HG03103 (cell line): Measurements from ENCODE around the gene PPA1.
A peak's percentile ranks its signal among the peaks of the same experiment; 100 is the strongest.
"Not testable (repeated sequence)": the region's sequence is repeated elsewhere in the genome, so short reads cannot be mapped to it uniquely, and the experiment has no call there.

ENCODE experiments used
- ATAC-seq: cut with Tn5 transposase; IDR thresholded peaks from one replicate; pipeline ENCODE4 v1.9.1; 2021; ENCODE audit warnings: low read depth; ENCODE audit not compliant: unreplicated experiment

The PPA1 gene

DNA sequence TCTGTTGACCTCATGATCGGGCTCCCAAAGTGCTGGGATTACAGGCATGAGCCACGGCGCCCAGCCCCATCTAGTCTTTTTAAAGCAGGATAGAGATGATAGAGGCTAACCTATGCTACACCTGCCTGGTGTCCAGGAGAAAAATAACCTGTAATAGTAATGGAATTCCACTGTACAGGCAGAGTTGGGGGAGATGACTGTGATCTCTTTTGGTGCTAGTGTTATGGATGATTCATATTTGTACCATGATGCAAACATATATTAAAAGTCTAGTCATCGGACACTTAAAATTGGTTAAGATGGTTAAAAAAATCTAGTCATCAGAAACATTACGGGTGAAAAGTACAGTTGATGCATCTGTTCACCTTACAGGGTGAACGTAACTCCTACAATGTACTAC is 56.8 kb downstream of the PPA1 start:
- no peak for ATAC-seq

DNA sequence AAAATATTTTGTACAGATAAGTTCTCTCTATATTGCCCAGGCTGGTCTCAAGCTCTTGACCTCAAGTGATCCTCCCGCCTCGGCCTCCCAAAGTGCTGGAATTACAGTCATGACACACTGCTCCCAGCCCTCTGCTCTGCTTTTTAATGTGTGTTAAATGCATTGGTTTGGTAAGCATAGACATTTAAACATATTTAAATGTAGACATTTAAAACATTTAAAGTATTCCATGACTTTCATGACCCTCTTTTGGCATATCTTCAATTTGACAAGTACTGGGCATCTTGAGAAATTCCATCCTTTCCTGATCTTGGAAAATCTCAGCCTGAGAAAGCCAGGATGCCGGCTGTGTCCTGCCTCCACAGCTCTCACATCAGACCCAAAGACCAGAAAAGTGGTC is 57.7 kb downstream of the PPA1 start:
- ATAC-seq: no peak

DNA sequence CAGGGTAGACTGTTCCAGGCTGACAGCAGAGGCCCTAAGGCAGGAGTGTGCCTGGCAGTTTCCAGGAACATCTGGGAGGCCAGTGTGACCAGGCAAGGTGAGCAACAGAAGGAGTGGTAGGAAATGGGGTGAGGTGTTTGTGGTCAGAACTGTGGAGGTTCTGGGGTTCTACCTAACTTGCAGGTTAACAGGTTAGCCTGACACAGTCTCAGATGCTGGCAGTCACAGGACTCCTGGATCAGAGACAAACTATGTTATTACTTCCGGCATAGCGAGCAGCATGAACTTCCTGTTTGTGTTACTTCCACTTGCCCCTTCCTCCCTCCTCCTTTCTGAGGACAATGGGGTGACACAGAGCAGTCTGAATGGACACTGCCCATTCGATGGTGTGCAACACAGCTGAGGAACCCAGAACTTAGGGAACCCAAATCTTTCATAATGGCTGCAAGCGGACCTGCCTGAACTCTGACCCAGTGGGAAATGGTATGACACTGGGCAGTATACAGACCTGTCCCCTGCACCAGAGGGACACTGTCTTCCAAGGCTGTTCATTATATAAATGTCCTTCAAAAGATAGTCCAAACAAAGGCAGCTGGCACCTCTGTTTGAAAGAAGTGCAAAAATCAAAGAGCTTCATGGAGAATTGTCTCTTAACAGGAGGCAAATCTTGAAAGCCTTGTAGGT is 59.0 kb downstream of the PPA1 start:
- ATAC-seq: no peak

DNA sequence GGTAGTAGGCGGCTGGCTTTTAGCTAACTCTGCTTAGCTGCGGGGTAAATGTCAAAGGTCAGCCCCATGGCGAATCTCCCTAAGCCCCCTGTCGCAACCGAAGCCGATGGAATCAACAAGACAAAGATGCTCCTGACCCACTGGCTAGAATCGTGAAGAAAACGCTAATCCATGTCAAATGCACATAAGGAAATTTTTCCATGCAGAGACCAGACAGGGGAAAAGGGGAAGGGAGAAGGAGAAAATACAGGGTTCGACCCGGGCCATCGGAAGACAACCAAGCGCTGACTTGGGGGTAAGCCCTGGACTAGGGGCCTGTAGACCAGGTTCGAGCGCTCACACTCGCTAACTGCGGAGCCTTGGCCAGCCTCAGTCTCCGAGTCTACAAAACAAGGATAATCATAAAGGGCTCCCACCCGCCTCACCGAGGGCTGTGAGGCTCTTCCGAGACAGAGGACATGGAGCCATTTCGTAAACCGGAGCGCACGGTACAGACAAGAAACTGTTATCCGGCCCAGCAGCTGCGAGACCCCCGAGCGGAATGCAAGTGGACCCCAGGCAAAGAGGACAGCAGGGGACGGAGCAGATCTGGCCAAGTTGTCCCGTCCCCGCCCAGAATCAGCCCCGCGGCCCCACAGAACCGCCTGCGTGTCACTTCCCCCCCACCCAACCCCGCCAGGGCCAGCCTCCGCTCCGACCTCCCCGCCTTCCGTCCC is 63.4 kb downstream of the PPA1 start:
- peak; percentile 3 for ATAC-seq

DNA sequence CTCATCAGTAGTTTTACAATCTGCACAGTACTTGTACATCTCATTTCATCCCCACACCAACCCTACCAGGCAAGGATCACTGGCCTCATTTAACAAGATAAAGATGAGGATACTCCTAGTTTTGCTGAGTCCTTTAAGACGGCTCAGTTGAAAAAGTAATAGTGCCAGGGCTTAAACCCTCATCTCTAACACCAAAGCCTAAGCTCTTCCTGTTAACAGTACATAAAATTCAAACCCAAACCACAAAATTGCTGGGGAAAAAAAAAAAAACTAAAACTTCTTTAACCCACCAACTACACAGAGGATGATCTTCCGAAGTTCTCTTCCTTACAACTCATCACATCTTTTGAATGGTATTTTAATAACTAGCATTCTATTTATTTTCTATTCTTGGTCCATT is 64.2 kb downstream of the PPA1 start:
- no peak for ATAC-seq

DNA sequence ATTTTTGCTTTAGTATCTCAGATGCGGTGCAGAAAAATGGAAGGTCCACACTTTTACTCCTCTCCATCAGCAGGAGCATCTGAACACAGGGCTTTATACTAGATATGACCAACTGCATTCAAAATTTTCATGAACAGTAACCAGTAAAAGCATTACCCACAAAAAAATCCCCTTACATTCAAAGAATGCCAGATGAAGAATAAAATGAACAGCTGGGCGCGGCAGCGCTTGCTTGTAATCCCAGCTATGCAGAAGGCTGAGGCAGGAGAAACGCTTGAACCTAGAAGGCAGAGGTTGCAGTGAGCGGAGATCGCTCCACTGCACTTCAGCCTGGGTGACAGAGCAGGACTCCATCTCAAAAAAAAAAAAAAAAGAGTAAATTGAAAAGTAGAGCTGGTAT is 66.0 kb downstream of the PPA1 start:
- ATAC-seq: no peak

DNA sequence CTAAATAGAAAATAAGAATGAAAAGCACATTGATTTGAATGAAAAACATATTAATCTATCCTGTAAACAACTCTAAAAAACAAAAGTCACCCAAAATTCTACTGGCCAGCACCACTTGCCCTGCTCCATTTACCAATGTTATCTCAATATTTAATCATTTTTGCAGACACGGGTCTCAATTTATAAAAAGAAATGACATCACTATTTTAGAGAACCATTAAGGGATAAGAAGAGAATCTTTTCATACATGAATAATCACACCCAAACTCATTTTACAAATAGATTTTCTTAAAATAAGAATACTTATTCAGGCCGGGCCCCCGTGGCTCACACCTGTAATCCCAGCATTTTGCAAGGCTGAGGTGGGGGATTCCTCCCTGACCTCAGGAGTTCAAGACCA is 66.8 kb downstream of the PPA1 start:
- ATAC-seq: no peak

DNA sequence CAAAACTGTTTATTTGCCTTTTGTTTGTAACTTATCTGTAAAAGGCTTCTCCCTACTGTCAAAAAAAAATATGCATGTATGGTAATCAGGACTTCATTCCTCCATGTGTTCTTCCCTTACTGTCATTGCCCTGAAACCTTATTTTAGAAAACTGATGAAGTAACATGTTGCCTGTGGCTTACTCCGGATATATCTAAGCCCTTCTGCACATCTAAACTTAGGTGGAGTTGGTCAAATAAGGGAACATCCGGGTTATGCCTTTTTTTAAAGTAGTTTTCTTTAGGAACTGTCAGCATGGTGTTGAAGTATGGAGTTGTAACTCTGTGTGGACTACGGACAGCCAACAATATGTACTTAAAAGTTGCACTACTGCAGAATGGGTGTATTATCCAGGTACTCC is 69.1 kb downstream of the PPA1 start:
- ATAC-seq: no peak

DNA sequence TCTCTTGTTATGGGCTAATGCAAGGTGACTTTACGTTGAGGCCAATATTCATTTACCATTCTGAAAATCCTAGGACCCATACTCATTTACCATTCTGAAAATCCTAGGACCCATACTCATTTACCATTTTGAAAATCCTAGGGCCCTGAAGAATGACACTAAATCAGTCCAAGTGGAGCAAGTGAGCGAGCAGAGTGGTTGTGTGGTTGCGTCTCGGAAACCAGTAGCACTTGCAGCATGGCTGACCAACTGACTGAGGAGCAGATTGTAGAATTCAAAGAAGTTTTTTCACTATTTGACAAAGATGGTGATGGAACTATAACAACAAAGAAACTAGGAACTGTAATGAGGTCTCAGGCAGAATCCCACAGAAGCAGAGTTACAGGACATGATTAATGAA is 69.8 kb downstream of the PPA1 start:
- no peak for ATAC-seq

DNA sequence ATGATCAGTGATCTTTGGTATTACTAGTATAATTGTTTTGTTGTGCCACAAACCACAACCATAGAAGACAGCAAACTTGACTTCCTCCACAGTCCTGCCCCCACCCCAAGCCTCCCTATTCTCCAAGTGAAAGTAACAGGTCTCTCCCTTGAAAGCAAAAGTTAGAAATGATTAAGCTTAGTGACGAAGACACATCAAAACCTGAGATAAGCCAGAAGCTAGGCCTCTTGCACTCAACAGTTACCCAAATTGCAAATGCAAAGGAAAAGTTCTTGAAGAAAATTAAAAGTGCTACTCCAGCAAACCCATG is 70.4 kb downstream of the PPA1 start:
- no peak for ATAC-seq

DNA sequence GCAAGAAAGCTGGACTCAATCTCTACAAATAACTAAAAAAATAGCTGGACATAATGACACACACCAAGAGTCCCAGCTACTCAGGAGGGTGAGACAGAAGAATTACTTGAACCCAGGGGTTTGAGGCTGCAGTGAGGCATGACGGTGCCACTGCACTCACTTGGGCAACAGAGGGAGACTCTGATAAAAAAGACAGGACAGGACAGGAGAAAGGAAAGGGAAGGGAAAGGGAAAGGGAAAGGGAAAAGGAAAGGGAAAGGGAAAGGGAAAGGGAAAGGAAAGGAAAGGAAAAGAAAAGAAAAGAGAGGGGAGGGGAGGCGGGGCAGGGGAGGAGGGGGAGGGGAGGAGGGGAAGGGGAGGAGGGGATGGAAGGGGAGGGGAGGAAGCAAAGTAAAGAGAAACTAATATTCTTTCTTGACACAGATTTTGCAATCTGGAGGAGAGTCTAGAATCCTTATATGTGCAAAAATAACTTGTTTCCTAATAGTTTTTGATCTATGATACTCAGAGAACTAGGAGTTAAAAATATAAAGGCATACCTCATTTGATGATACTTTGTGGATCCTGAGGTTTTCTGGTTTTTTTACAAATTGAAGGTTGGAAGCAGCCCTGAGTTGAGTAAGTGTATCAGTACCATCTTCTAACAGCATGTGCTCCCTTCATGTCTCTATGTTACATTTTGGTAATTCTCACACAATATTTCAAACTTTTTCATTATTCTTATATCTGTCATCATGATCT is 70.9 kb downstream of the PPA1 start:
- ATAC-seq: no peak

DNA sequence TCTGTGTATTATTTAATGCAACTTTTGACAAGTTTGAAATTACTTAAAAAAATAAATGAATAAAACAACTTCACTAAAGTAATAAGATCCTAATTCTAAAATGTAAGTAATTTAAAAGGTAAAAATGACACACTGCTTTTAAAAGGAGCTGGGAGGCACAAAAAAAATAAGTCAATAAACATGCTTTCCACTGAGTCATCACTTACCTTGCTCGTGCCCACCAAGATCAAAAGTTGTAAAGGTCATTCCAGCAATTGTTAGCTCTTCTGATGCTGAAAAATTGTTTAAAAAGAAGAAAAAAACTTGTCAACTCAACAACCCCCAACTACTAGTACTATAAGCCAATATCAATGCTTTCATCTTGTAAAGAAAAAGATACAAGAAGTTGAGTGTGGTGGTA is 72.4 kb downstream of the PPA1 start:
- no peak for ATAC-seq

DNA sequence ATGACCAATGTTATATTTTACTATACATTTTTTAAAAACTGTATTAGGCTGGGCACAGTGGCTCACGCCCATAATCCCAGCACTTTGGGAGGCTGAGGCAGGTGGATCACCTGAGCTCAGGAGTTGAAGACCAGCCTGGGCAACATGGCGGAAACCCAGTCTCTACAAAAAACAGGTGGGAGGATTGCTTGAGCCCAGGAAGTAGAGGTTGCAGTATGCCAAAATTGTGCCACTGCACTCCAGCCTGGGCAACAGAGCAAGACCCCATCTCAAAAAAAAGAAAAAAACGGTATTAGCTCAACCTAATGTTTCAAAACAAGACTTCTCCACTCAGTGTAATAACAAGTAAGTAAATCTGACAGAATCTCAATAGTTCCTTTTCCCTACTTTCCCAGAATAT is 73.9 kb downstream of the PPA1 start:
- not testable (repeated sequence) for ATAC-seq

DNA sequence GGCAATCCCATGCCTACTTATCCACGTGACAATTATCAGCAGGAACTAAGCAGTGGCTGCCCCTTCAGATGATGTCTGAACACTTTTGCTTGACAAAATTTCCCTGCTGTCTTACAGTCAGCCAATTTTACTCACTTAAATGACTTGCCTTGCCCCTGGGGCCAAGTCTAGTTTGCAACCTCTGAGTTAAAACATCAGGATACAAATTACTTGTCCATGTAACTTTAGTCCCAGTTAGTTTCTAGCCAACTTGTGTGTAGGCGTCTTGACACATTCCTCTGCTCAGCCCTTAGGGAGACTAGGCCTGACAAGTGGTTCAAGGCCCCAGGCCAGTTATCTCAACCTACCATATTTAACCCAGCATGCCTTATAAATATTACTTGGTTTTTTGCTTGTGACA is 75.1 kb downstream of the PPA1 start:
- ATAC-seq: no peak

DNA sequence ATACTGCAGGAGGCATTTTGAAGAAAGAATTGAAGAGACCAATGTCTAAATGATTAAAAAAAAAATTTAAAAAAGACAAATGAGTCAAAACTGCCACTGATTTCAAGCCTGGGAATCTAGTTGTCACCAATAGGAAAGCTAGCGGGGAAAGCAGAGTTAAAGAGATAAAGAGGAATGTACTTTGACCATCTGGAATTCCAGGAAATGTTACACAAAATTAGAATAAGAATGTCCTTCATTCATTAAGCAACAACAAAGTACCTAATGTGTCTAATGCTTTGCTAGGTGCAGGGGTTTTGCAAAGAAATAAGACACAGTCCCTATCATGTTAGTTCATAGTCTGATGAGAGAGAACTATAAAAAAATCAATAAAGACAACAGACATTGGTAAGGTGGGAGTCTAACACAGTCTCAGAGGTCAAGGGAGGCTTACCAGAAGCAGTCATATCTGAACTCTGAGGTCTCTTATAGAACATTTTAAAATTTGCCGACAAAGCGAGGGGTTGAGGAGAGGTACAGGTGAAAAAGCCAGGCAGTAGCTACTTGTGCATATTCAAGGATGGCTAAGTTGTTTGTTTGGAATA is 77.9 kb downstream of the PPA1 start:
- ATAC-seq: no peak
